ENCODE results near the gene NRXN2. TPM values are rescaled to one million over a fixed set of nuclear protein-coding genes. Genes with fewer than 3 reads are reported as not detected.

NRXN2 gene
- total RNA-seq, 1 donor from 2014 or later: 2.2 TPM

GRCh38 chr11:64760759-64761420 is 37.9 kb upstream of the NRXN2 start:
- Histone ChIP-seq H3K27ac (no peak overlapping the region), H3K9me3 (ENCODE audit: low read depth) (no peaks in the 10 kb centered on the region), H3F3A (ENCODE audit: low read depth) (peaks cover 65% of the 10 kb centered on the region), H3K4me2 (no peak overlapping the region), H4K20me1 (ENCODE audit: low read depth) (peaks cover 59% of the 10 kb centered on the region), H3K36me3 (no peaks in the 10 kb centered on the region), H3K4me1 (peaks cover 53% of the 10 kb centered on the region), H3K79me2 (ENCODE audit: low read depth) (peaks cover 11% of the 10 kb centered on the region), H3K27me3 (no peaks in the 10 kb centered on the region), H3K4me3 (no peak overlapping the region), H2AFZ (replicated peaks) (no peak overlapping the region), H3K9ac (no peak overlapping the region)
- H3K4me3 Mint-ChIP-seq: peak overlapping the region; percentile 58
- peaks cover 16% of the 10 kb centered on the region for H3K36me3 Mint-ChIP-seq
- TF ChIP-seq EZH2phosphoT487 (IDR thresholded peaks at IDR 0.05) (no peak), EZH2 (IDR thresholded peaks at IDR 0.05) (no peak), CTCF (IDR thresholded peaks at IDR 0.05) (no peak)
- no peak for DNase-seq (ENCODE audit: low spot score)
- peaks cover 25% of the 10 kb centered on the region for H3K27me3 Mint-ChIP-seq (ENCODE audit: insufficient read depth, low read depth)
- H3K27ac Mint-ChIP-seq: peak overlapping the region; percentile 72
- H3K9me3 Mint-ChIP-seq: no peaks in the 10 kb centered on the region
- H3K4me1 Mint-ChIP-seq: peaks cover 70% of the 10 kb centered on the region

- Histone ChIP-seq H3K4me2 (peak within 1 kb of the TSS; percentile 64), H3K9ac (no peak within 1 kb of the TSS), H3K27ac (no peak within 1 kb of the TSS), H3K36me3 (no peaks in the 10 kb centered on the region), H3K4me1 (peaks cover 47% of the 10 kb centered on the region), H3K27me3 (no peaks in the 10 kb centered on the region), H2AFZ (replicated peaks) (no peak within 1 kb of the TSS), H4K20me1 (ENCODE audit: low read depth) (peaks cover 51% of the 10 kb centered on the region), H3K4me3 (no peak within 1 kb of the TSS), H3F3A (ENCODE audit: low read depth) (peaks cover 57% of the 10 kb centered on the region), H3K9me3 (ENCODE audit: low read depth) (no peaks in the 10 kb centered on the region), H3K79me2 (ENCODE audit: low read depth) (peaks cover 6% of the 10 kb centered on the region)
- peak; percentile 90 for DNase-seq (ENCODE audit: low spot score)
- Mint-ChIP-seq H3K9me3 (no peaks in the 10 kb centered on the region), H3K4me3 (peak within 1 kb of the TSS; percentile 77), H3K27ac (peak within 1 kb of the TSS; percentile 88), H3K27me3 (ENCODE audit: insufficient read depth, low read depth) (peaks cover 27% of the 10 kb centered on the region), H3K36me3 (peaks cover 13% of the 10 kb centered on the region), H3K4me1 (peaks cover 63% of the 10 kb centered on the region)
- TF ChIP-seq CTCF (IDR thresholded peaks at IDR 0.05): no peak
- TF ChIP-seq EZH2 (IDR thresholded peaks at IDR 0.05): no peak
- TF ChIP-seq EZH2phosphoT487 (IDR thresholded peaks at IDR 0.05): no peak
These were observed 37.0 kb upstream of the NRXN2 start, which contains the start of gene PYGM for GRCh38 chr11:64759722-64760719. PYGM (minus strand) TSS chr11:64759974; CDS start chr11:64759898, 76 bp downstream.

GRCh38 chr11:64759131-64759721 is 36.2 kb upstream of the NRXN2 start:
- H3K4me1 Mint-ChIP-seq: peaks cover 55% of the 10 kb centered on the region
- Histone ChIP-seq H3K27me3 (no peaks in the 10 kb centered on the region), H4K20me1 (ENCODE audit: low read depth) (peaks cover 43% of the 10 kb centered on the region), H3F3A (ENCODE audit: low read depth) (peaks cover 49% of the 10 kb centered on the region), H3K79me2 (ENCODE audit: low read depth) (no peaks in the 10 kb centered on the region), H3K27ac (no peak overlapping the region), H3K36me3 (no peaks in the 10 kb centered on the region), H3K9me3 (ENCODE audit: low read depth) (no peaks in the 10 kb centered on the region), H3K4me3 (no peak overlapping the region), H3K9ac (no peak overlapping the region), H2AFZ (replicated peaks) (no peak overlapping the region), H3K4me1 (peaks cover 39% of the 10 kb centered on the region), H3K4me2 (peak overlapping the region; percentile 64)
- DNase-seq (ENCODE audit: low spot score): no peak
- H3K36me3 Mint-ChIP-seq: peaks cover 8% of the 10 kb centered on the region
- no peak for TF ChIP-seq CTCF (IDR thresholded peaks at IDR 0.05)
- no peak for TF ChIP-seq EZH2 (IDR thresholded peaks at IDR 0.05)
- no peak for TF ChIP-seq EZH2phosphoT487 (IDR thresholded peaks at IDR 0.05)
- H3K27me3 Mint-ChIP-seq (ENCODE audit: insufficient read depth, low read depth): peaks cover 26% of the 10 kb centered on the region
- H3K4me3 Mint-ChIP-seq: peak overlapping the region; percentile 77
- peak overlapping the region; percentile 88 for H3K27ac Mint-ChIP-seq
- no peaks in the 10 kb centered on the region for H3K9me3 Mint-ChIP-seq
